Coronary artery (tissue), 2 donors: ENCODE results near the gene ETV3.

Source experiments
- DNase-seq: peaks from one replicate; pipeline ENCODE4 v3.0.0-alpha.2; 2017; ENCODE audit warnings: low spot score
- H3K27ac ChIP-seq, 2 donors: fragments of 200-600 bp; sonication (generic); one replicate each; pipeline ENCODE4 v1.5.1; 2016 to 2019
- H3K4me3 ChIP-seq: fragments of 200-600 bp; sonication (generic); 2 replicates; pipeline ENCODE4 v1.5.1; 2016; ENCODE audit warnings: mild to moderate bottlenecking, moderate library complexity
- CTCF ChIP-seq: fragments of 200-600 bp; sonication (generic); IDR thresholded peaks from one replicate; pipeline ENCODE4 v1.5.1; 2019; ENCODE audit warnings: antibody characterized with exemption

The ETV3 gene

GRCh38 chr1:157098519-157098918 lies 39.7 kb downstream of the ETV3 start:
- no peak overlapping the region for H3K27ac ChIP-seq
- H3K4me3 ChIP-seq = no peak overlapping the region
- no peak for TF ChIP-seq CTCF
- no peak for DNase-seq

GRCh38 chr1:157097692-157098091 lies 40.5 kb downstream of the ETV3 start:
- no peak for TF ChIP-seq CTCF
- no peak overlapping the region for H3K27ac ChIP-seq
- DNase-seq = no peak
- no peak overlapping the region for H3K4me3 ChIP-seq

GRCh38 chr1:157096881-157097280 lies 41.3 kb downstream of the ETV3 start:
- Histone ChIP-seq H3K4me3 (no peak overlapping the region), H3K27ac (no peak overlapping the region)
- TF ChIP-seq CTCF = no peak
- no peak for DNase-seq

GRCh38 chr1:157095551-157095950 lies 42.6 kb downstream of the ETV3 start:
- no peak overlapping the region for H3K4me3 ChIP-seq
- peak; percentile 31 for DNase-seq

GRCh38 chr1:157095091-157095490 lies 43.1 kb downstream of the ETV3 start:
- no peak overlapping the region for H3K4me3 ChIP-seq
- no peak for TF ChIP-seq CTCF
- DNase-seq = peak; percentile 33

More at GRCh38 chr1:157095551-157095950, 42.6 kb downstream of the ETV3 start:
- no peak overlapping the region for H3K27ac ChIP-seq
- no peak for TF ChIP-seq CTCF

GRCh38 chr1:157092831-157093230 lies 45.4 kb downstream of the ETV3 start:
- H3K27ac ChIP-seq = no peak overlapping the region
- DNase-seq = no peak
- TF ChIP-seq CTCF = no peak
- H3K4me3 ChIP-seq = no peak overlapping the region

More at GRCh38 chr1:157095091-157095490, 43.1 kb downstream of the ETV3 start:
- no peak overlapping the region for H3K27ac ChIP-seq

- TF ChIP-seq CTCF = no peak
- no peak for DNase-seq
- no peak overlapping the region for H3K4me3 ChIP-seq
- no peak overlapping the region for H3K27ac ChIP-seq
Observed at GRCh38 chr1:157091668-157092273, 46.4 kb downstream of the ETV3 start.
